NCI-H2081 treated with DMSO at 0.1 percent for 48 hours (cell line): ENCODE data around the gene EIF2S3B.

ENCODE experiments used
- DNase-seq: peaks from one replicate; lab custom pipeline; 2025; lab: John Stamatoyannopoulos, UW

The EIF2S3B gene

GRCh38 chr12:10554228-10554755 is 48.6 kb downstream of the EIF2S3B start:
- DNase-seq, result no peak

GRCh38 chr12:10554756-10555481 is 49.2 kb downstream of the EIF2S3B start:
- no peak for DNase-seq

DNA sequence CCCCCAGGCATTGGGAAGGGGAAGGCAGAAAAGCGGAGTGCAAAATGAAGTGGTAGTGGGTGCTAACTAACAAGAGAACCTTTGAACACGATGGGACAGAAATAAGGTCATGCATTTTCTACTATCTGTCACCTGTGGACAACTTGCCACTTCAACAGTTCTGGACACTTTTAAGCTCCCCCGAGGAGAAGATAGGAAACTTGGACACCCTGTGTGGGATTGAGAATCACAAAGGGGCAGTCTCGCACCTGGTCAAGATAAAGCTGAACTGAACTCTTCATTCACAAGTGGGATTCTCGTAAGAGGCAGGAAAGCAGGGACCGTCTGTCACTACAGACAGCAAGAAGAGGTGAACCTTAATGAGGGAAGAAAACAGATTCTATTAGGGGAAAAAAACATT is 51.6 kb downstream of the EIF2S3B start:
- no peak for DNase-seq

GRCh38 chr12:10557766-10558165 is 52.1 kb downstream of the EIF2S3B start:
- DNase-seq, result no peak
